B cell (primary cell): ENCODE measurements around the gene PAEP. TPM values are rescaled to one million over a fixed set of nuclear protein-coding genes. Genes with fewer than 3 reads are reported as not detected.

ENCODE experiments used
- ATAC-seq: fragments of 200-7000 bp; cut with Tn5 transposase; one replicate; pipeline ENCODE4 v1.10.0; 2021; ENCODE audit warnings: low read depth, mild to moderate bottlenecking, moderate number of reproducible peaks, moderate library complexity
- CTCF ChIA-PET: fragments of 350-600 bp; sonication (Branson Sonifier 250); formaldehyde crosslinking; loops from one replicate; lab custom pipeline; 2021; ENCODE audit warnings: antibody characterized with exemption, inconsistent platforms; lab: Charles Lee
- POLR2A ChIA-PET: fragments of 350-600 bp; sonication (Branson Sonifier 250); formaldehyde crosslinking; loops from one replicate; lab custom pipeline; 2021; ENCODE audit warnings: antibody characterized with exemption; lab: Charles Lee
- DNase-seq: peaks from one replicate; pipeline ENCODE4 v3.0.0; 2013
- H2AFZ ChIP-seq: 2 replicates; pipeline ENCODE4 v1.6.1; 2012; ENCODE audit warnings: mild to moderate bottlenecking, low read depth, low read length; ENCODE audit not compliant: insufficient read depth, poor library complexity, severe bottlenecking
- H3K27ac ChIP-seq, 2 donors: 1 replicate in 1 of 2; 2 replicates in 1 of 2; pipeline ENCODE4 v1.5.1; 2012 to 2013; ENCODE audit warnings: low read length in 2 of 2, mild to moderate bottlenecking in 2 of 2, moderate library complexity in 1 of 2
- H3K27me3 ChIP-seq, 4 experiments: fragments of 200-600 bp in 1 of 4; sonication (generic) in 1 of 4; replicated peaks in 1 of 4; 1 replicate in 2 of 4; 2 replicates in 2 of 4; pipeline versions ENCODE4 v1.6.1 to v1.7.0; 2013 to 2016; ENCODE audit warnings: low read length in 3 of 4, mild to moderate bottlenecking in 2 of 4, mixed read lengths in 1 of 4, moderate library complexity in 1 of 4; ENCODE audit not compliant: insufficient read depth in 4 of 4, control insufficient read depth in 3 of 4; ENCODE audit errors: control extremely low read depth in 1 of 4
- H3K36me3 ChIP-seq, 2 experiments: replicated peaks in 1 of 2; 1 replicate in 1 of 2; 2 replicates in 1 of 2; pipeline versions ENCODE4 v1.6.1 to v1.7.1; 2013; ENCODE audit warnings: low read length in 1 of 2; ENCODE audit not compliant: insufficient read depth in 2 of 2, control insufficient read depth in 1 of 2; ENCODE audit errors: control extremely low read depth in 1 of 2, extremely low read depth in 1 of 2
- H3K4me1 ChIP-seq, 2 donors: fragments of 200-600 bp in 1 of 2; sonication (generic) in 1 of 2; 1 replicate in 1 of 2; 2 replicates in 1 of 2; pipeline versions ENCODE4 v1.5.1 to v1.6.1; 2013 to 2017; ENCODE audit warnings: low read length in 2 of 2; ENCODE audit not compliant: control insufficient read depth in 2 of 2, insufficient read depth in 2 of 2
- H3K4me2 ChIP-seq: replicated peaks from 2 replicates; pipeline ENCODE3; 2012; ENCODE audit warnings: mild to moderate bottlenecking, low read depth, low read length; ENCODE audit not compliant: poor library complexity, severe bottlenecking
- H3K4me3 ChIP-seq, 5 experiments: fragments of 200-600 bp in 1 of 5; sonication (generic) in 1 of 5; 1 replicate in 3 of 5; 2 replicates in 2 of 5; pipeline versions ENCODE4 v1.5.1 to v1.7.0; 2011 to 2016; ENCODE audit warnings: low read length in 4 of 5, mild to moderate bottlenecking in 4 of 5, low read depth in 2 of 5, control low read depth in 1 of 5, moderate library complexity in 1 of 5; ENCODE audit not compliant: insufficient read depth in 1 of 5; ENCODE audit errors: control extremely low read depth in 1 of 5, extremely low read depth in 1 of 5
- H3K79me2 ChIP-seq: fragments of 200-600 bp; sonication (generic); one replicate; pipeline ENCODE4 v1.6.0; 2016; ENCODE audit warnings: low read length; ENCODE audit not compliant: control insufficient read depth, insufficient read depth
- H3K9ac ChIP-seq: fragments of 200-600 bp; sonication (generic); 2 replicates; pipeline ENCODE4 v1.6.1; 2017; ENCODE audit warnings: mild to moderate bottlenecking, low read length, moderate library complexity
- H3K9me3 ChIP-seq, 3 donors: one replicate each; pipeline versions ENCODE4 v1.6.1 to v1.7.1; 2013; ENCODE audit warnings: low read length in 2 of 3; ENCODE audit not compliant: control insufficient read depth in 2 of 3, insufficient read depth in 1 of 3; ENCODE audit errors: control extremely low read depth in 1 of 3
- H4K20me1 ChIP-seq: 2 replicates; pipeline ENCODE4 v1.6.0; 2012; ENCODE audit warnings: mild to moderate bottlenecking, low read length; ENCODE audit not compliant: insufficient read depth, control insufficient read depth, poor library complexity, severe bottlenecking
- H3K27ac Mint-ChIP-seq: one replicate; pipeline ENCODE4 v1.8.0; 2021; ENCODE audit warnings: mixed read lengths
- H3K27me3 Mint-ChIP-seq: one replicate; pipeline ENCODE4 v1.8.0; 2021; ENCODE audit warnings: mixed read lengths
- H3K4me1 Mint-ChIP-seq: one replicate; pipeline ENCODE4 v1.8.0; 2021; ENCODE audit warnings: mixed read lengths
- H3K4me3 Mint-ChIP-seq: one replicate; pipeline ENCODE4 v1.8.0; 2021; ENCODE audit warnings: mixed read lengths
- H3K9me3 Mint-ChIP-seq: one replicate; pipeline ENCODE4 v1.8.0; 2022; ENCODE audit warnings: mixed read lengths; ENCODE audit not compliant: insufficient read depth
- CTCF ChIP-seq: fragments of 200-600 bp; IDR thresholded peaks from one replicate; pipeline ENCODE4 v1.8.0; 2022; ENCODE audit warnings: antibody characterized with exemption, mild to moderate bottlenecking
- EZH2 ChIP-seq: IDR thresholded peaks from 2 replicates; pipeline ENCODE4 v1.6.1; 2012; ENCODE audit warnings: borderline replicate concordance, low read depth, mild to moderate bottlenecking, moderate library complexity, low read length; ENCODE audit not compliant: insufficient read depth, poor library complexity, severe bottlenecking
- WGBS: methylation state at CpG from one replicate; pipeline ENCODE4 v1.1.5; 2013; ENCODE audit warnings: missing lambda C conversion rate; ENCODE audit not compliant: insufficient coverage; 5-methylcytosine and 5-hydroxymethylcytosine counted together
- intact Hi-C: fragments of 100-400 bp; cut with micrococcal nuclease; formaldehyde crosslinking; loops from one replicate; pipeline ENCODE4 v1.10.0; 2022
- polyA plus RNA-seq: library from polyadenylated mRNA; depleted of rRNA; stranded (reverse); fragments of >200 nt; gene quantifications from 2 replicates; pipeline ENCODE4 v1.2.3, GENCODE V29; 2012
- total RNA-seq, 2 donors: library from RNA; stranded (reverse); fragments of 120-200 nt in 1 of 2; gene quantifications; 1 replicate in 1 of 2; 2 replicates in 1 of 2; pipeline versions ENCODE4 v1.2.3 to v1.2.4, GENCODE V29; 2013 to 2022

PAEP gene
- total and polyA plus RNA-seq, 2 donors (not counting 1 experiment from before 2014, with no cell fraction given): not detected

- no peak overlapping the region for H3K27ac ChIP-seq
- no peak overlapping the region for H2AFZ ChIP-seq
- WGBS: 94% methylated on average over 4 of the region's 5 CpGs
- Mint-ChIP-seq H3K9me3 (peaks cover 3% of the 10 kb centered on the region), H3K27me3 (peaks cover 5% of the 10 kb centered on the region), H3K27ac (no peak overlapping the region), H3K4me3 (no peak overlapping the region), H3K4me1 (no peaks in the 10 kb centered on the region)
- ChIA-PET CTCF (no interaction called here), POLR2A (no interaction called here)
- DNase-seq (no peak), ATAC-seq (no peak)
- no peaks in the 10 kb centered on the region for H3K79me2 ChIP-seq
- H3K36me3 ChIP-seq: no peaks in the 10 kb centered on the region
- H3K9ac ChIP-seq: no peak overlapping the region
- H3K9me3 ChIP-seq: peaks cover 0 to 9% (median 0%) of the 10 kb centered on the region in 3 donors
- peaks cover 0 to 2% (median 0%) of the 10 kb centered on the region in 4 experiments for H3K27me3 ChIP-seq
- TF ChIP-seq CTCF (no peak), EZH2 (no peak)
- no peak overlapping the region for H3K4me2 ChIP-seq
- no peaks in the 10 kb centered on the region for H3K4me1 ChIP-seq
- no peaks in the 10 kb centered on the region for H4K20me1 ChIP-seq
- intact Hi-C loops: no loop called here
- H3K4me3 ChIP-seq: no peak overlapping the region
Observed at GRCh38 chr9:135555203-135555602, 6.4 kb upstream of the PAEP start.

GRCh38 chr9:135555910-135556309 is 5.6 kb upstream of the PAEP start:
- H4K20me1 ChIP-seq: no peaks in the 10 kb centered on the region
- DNase-seq (no peak), ATAC-seq (no peak)
- Mint-ChIP-seq H3K27me3 (peaks cover 5% of the 10 kb centered on the region), H3K4me1 (no peaks in the 10 kb centered on the region), H3K9me3 (peaks cover 3% of the 10 kb centered on the region), H3K4me3 (no peak overlapping the region), H3K27ac (no peak overlapping the region)
- H3K9me3 ChIP-seq: peaks cover 0 to 9% (median 0%) of the 10 kb centered on the region in 3 donors
- WGBS: 73% methylated on average over 14 of the region's 16 CpGs
- TF ChIP-seq EZH2: no peak
- no peak for TF ChIP-seq CTCF
- H3K4me1 ChIP-seq: no peaks in the 10 kb centered on the region
- H3K4me3 ChIP-seq: no peak overlapping the region
- ChIA-PET POLR2A (no interaction called here), CTCF (no interaction called here)
- no peak overlapping the region for H2AFZ ChIP-seq
- H3K27me3 ChIP-seq: peaks cover 0 to 2% (median 0%) of the 10 kb centered on the region in 4 experiments
- no peak overlapping the region for H3K4me2 ChIP-seq
- intact Hi-C loops: no loop called here
- H3K9ac ChIP-seq: no peak overlapping the region
- H3K79me2 ChIP-seq: no peaks in the 10 kb centered on the region
- no peaks in the 10 kb centered on the region for H3K36me3 ChIP-seq
- H3K27ac ChIP-seq: no peak overlapping the region
